ENCODE results near the gene CNNM4.

CNNM4 gene

DNA sequence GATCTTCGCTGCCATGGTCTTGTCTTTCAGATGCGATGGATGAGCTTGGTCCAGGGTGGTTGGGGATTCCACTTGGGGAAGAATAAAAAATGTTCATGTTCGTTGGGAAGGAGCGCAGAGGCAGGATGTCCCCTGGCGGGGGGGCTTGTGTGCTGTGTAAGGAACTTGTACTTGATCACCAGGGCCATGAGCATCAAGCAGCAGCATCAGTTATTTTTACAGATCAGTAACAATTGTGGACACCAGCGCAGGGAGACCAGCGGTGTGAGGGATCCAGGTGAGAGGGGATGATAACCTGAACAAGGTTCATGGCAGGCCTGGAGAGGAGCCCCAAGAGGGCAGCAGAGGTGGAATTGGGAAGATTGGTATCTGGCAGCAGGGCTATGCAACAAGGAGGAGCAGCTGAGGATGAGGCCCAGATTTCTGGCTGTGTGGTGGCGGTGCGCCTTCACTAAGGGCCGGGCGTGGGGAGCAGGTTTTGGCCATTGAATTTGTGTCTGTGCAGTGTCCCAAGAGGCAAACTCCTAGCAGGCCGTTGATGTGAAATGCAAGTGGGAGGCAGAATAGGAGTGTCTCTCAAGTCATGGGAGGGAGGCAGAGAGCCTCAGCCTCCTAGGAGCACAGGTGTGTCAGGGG is 59.3 kb downstream of the CNNM4 start:
- TF ChIP-seq GATA2 (IDR thresholded peaks at IDR 0.05; ENCODE audit: low read depth, low read length) (no peak), GATA3 (IDR thresholded peaks at IDR 0.05; ENCODE audit: low read depth, low read length) (no peak)

DNA sequence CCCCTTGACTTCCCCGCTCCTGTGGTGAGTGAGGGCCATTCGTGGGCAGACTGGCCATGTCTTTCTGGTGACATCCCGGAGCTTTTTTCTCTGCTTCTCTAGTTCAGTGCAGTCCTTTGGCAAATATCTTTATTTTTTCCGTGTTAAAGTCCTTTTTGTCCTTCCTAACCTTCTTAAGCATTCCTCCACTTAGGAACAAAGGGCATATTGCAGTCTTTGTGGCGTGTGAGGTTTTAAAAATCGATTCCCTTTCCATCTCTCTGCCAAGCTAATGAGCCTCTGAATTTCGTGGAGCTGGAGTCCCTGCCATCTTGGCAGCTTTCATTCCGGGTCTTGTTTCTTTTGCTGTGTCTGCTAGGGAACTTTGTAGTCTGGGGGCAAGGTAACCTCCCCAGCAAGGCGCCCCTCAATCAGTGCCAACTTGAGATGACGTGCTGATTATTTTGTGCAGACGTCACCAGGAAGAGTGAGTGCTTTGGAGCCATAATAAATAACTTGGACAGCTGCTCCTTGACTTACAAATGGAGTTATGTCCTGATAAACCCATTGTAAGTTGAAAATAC is 60.5 kb downstream of the CNNM4 start:
- TF ChIP-seq GATA3 (IDR thresholded peaks at IDR 0.05; ENCODE audit: low read depth, low read length) (no peak), GATA2 (IDR thresholded peaks at IDR 0.05; ENCODE audit: low read depth, low read length) (no peak)

DNA sequence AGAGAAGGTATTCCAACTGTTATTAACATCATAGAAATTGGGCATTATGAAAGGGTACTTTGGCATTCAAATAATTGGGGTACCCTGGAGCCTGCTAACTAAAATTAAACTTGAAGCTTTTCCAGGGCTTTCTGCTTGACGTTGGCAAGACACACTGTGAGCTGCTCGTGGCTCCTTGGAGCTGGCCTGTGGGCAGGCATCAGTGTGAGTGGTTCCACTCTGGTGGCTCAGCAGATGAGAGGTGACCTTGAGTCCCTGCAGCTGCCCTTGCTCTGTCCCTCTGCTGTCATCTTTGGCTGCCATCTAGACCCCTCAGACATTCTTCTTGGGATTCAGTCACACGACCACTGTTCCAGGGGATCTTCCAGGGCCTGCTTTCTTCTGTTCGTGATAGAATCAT is 62.1 kb downstream of the CNNM4 start:
- TF ChIP-seq GATA3 (IDR thresholded peaks at IDR 0.05; ENCODE audit: low read depth, low read length) (no peak), GATA2 (IDR thresholded peaks at IDR 0.05; ENCODE audit: low read depth, low read length) (no peak)

DNA sequence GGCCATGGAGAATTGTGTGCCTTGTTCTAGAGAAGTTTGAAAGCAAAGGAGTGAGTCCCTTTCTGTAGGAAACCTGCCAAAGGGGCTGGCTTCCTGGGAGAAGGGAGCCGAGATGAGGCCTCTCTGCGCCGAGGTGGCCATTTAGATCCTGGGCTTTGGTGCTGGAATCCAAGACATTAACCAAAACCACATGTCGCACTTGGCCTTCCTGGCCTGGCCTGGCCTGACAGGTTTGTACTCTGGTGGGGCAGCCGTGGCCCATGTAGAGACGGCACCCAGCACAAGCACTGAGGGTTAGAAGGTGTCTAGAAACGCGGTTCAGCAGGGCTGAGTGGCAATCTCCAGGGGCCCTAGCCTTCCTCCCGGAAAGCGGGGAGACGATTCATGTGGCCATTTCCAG is 62.5 kb downstream of the CNNM4 start:
- TF ChIP-seq GATA2 (IDR thresholded peaks at IDR 0.05; ENCODE audit: low read depth, low read length) (no peak), GATA3 (IDR thresholded peaks at IDR 0.05; ENCODE audit: low read depth, low read length) (no peak)

DNA sequence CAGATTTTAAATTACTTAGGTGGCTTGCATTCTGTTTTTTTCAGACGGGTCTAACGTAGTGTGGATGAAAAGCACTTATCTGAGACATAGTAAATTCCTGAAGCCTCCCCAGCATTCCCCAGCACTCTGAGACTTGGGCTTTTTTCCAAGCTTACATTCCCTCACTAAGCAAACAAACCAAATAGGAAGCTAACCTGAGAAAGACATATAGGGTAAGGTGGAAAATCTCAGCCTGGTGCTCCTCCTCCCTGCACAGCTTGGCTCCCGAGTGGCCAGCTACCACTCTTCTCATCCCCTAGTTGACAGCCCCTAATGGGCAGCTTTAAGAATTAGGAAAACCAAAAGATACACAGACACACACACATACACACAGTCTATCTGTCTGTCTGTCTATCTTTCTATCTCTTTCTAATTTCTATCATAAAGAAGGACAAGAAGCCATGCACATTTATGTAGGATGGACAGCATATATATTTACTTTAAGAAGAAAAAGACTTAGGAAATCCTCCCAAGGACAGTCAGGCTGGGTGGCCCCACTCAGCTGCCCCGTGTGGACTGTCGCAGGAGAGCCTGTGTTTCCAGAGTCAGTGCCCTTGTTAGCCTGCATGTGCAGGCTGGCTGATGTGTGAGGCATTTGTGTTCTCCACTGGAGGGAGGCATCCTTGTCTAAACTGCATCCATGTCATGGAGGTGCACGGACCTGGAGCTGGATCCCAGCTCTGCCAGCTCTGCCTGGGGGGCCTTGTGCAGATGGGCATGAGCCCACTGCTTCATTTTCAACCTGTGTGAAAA is 63.6 kb downstream of the CNNM4 start:
- TF ChIP-seq GATA3 (IDR thresholded peaks at IDR 0.05; ENCODE audit: low read depth, low read length) (no peak), GATA2 (IDR thresholded peaks at IDR 0.05; ENCODE audit: low read depth, low read length) (no peak)

DNA sequence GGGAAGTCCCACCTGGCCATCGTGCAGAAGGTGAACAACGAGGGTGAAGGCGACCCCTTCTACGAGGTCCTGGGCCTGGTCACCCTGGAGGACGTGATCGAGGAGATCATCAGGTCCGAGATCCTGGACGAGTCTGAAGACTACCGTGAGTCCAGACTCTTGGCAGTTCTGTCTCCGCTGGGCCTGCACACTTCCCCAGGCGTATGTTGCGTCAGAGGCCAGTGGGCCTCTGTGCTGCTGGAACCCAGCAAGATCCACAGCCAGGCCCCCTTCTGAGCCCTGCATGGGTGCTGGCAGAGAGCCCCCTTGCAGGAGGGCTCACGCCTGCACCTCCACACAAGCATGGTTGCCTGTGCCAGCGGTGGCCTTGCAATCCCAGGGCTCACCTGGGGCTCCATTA is 64.4 kb downstream of the CNNM4 start:
- TF ChIP-seq GATA2 (IDR thresholded peaks at IDR 0.05; ENCODE audit: low read depth, low read length) (no peak), GATA3 (IDR thresholded peaks at IDR 0.05; ENCODE audit: low read depth, low read length) (no peak)

DNA sequence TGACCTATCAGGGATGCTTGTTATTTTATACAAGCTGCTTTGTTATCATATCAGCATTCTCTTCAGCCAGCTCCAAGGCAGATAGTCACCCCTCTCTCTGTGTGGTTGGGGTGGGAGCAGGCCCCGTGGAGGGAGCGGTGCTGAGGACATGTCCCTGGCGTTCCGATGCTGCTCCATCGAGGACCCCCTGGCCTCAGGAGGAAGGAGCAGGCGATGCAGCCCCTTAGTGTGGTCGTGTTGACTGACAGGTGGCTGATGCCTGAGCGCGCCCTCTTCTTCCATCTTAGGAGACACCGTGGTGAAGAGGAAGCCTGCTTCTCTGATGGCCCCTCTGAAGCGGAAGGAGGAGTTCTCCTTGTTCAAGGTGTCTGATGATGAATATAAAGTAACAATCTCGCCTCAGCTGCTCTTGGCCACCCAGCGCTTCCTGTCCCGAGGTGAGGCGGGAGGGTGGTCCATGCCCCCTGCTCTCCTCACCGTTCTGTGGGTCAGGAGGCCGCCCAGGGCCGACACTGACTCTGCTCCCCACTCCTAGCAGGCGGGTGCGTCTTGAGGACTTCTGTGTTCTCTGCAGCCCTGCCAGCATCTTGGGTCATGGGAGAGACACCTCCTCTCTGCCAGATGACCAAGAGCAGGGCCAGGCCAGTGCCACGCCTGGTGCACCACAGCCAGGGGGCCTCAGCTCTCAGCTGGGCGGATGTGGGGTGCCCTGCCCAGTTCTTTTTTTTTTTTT is 66.0 kb downstream of the CNNM4 start:
- no peak for TF ChIP-seq GATA2 (IDR thresholded peaks at IDR 0.05; ENCODE audit: low read depth, low read length)
- no peak for TF ChIP-seq GATA3 (IDR thresholded peaks at IDR 0.05; ENCODE audit: low read depth, low read length)

DNA sequence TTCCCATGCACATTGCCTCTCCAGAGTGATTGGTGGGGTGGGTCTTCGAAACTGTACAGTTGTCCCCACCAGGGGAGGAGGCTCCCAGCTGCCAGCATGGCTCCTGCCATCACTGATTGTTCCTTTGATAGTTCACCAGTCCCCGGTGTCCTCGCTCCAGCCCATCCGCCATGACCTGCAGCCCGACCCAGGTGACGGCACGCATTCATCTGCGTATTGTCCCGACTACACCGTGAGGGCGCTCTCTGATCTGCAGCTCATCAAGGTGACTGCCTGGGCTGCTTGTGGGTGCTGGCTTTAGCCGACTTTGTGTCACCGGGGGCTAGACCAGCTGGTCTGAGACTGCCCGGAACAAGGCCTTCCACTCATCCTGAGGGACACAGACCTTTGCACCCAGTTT is 67.7 kb downstream of the CNNM4 start:
- TF ChIP-seq GATA2 (IDR thresholded peaks at IDR 0.05; ENCODE audit: low read depth, low read length) (no peak), GATA3 (IDR thresholded peaks at IDR 0.05; ENCODE audit: low read depth, low read length) (no peak)

DNA sequence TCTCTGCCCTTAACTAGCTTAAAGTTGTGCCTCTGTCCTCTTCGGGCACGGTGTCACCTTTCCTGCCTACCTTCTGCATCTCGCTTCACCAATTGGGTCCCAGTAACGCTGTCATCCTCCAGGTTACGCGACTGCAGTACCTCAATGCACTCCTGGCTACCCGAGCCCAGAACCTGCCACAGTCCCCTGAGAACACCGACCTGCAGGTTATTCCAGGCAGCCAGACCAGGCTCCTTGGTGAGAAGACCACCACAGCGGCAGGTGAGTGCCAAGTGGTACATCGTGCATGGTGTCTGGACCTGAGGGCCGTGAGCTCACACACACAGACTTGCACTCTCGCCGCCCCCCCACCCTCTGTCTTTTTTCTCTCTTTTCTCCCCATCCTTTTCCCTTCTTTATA is 68.2 kb downstream of the CNNM4 start:
- TF ChIP-seq GATA3 (IDR thresholded peaks at IDR 0.05; ENCODE audit: low read depth, low read length) (no peak), GATA2 (IDR thresholded peaks at IDR 0.05; ENCODE audit: low read depth, low read length) (no peak)

DNA sequence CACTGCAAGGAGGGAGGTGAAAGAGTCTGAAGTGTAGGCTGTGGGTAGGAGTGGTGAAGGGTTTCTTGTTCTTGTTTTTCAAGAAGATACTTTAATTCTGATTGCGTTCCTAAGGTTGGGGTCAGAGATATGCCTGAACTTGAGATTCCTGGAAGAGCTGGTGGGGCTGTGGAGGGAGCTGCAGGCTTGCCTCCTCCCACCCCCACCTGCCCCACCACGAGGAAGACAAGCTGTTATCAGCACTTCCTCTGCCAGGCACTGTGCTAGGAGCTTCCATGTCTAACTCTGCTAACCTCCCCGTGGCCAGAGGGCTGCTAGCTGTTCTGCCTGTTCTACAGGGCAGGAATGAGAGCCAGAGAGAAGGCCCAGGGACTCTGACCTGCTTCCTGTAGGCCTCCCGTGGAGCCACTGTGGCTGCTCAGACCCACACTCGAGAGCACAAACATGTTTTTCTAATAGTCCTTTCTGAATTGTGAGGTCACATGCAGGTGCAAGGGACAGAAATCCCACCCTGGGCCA is 69.4 kb downstream of the CNNM4 start:
- no peak for TF ChIP-seq GATA3 (IDR thresholded peaks at IDR 0.05; ENCODE audit: low read depth, low read length)
- TF ChIP-seq GATA2 (IDR thresholded peaks at IDR 0.05; ENCODE audit: low read depth, low read length): no peak

DNA sequence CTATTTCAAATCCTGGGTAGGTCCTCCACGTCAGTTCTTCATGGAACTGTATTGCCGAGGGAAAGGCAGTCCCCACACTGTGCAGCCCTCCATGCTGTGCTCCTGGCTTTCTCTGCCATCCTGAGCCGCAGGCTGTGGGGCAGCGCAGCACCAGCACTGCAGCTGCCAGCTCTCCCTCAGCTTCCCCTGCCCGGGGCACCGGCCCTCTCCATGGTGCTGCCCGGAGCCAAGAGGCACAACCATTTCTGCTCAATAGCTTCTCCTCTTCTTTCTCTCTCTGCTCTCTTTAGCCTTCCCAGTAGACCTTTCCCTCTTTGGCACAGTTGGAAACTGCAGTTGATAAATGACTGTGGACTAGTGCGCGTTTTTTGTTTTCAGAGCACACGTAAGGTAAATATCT is 71.0 kb downstream of the CNNM4 start:
- TF ChIP-seq GATA3 (IDR thresholded peaks at IDR 0.05; ENCODE audit: low read depth, low read length) (no peak), GATA2 (IDR thresholded peaks at IDR 0.05; ENCODE audit: low read depth, low read length) (no peak)

DNA sequence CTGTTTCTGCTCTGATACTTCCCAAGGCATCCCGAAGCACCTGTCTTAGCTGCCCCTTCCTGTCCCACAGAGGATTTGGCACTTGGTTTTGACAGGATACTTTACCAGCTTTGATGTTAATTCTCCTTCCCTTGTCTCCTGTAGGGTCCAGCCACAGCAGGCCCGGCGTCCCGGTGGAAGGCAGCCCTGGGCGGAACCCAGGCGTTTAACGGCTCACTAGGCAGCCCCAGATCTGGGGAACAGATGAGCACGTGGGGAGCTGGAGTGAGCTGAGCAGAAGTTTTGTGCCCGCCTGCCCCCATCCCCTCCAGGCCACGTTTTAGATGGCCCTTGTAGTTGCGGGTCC is 71.7 kb downstream of the CNNM4 start:
- no peak for TF ChIP-seq GATA2 (IDR thresholded peaks at IDR 0.05; ENCODE audit: low read depth, low read length)
- no peak for TF ChIP-seq GATA3 (IDR thresholded peaks at IDR 0.05; ENCODE audit: low read depth, low read length)

DNA sequence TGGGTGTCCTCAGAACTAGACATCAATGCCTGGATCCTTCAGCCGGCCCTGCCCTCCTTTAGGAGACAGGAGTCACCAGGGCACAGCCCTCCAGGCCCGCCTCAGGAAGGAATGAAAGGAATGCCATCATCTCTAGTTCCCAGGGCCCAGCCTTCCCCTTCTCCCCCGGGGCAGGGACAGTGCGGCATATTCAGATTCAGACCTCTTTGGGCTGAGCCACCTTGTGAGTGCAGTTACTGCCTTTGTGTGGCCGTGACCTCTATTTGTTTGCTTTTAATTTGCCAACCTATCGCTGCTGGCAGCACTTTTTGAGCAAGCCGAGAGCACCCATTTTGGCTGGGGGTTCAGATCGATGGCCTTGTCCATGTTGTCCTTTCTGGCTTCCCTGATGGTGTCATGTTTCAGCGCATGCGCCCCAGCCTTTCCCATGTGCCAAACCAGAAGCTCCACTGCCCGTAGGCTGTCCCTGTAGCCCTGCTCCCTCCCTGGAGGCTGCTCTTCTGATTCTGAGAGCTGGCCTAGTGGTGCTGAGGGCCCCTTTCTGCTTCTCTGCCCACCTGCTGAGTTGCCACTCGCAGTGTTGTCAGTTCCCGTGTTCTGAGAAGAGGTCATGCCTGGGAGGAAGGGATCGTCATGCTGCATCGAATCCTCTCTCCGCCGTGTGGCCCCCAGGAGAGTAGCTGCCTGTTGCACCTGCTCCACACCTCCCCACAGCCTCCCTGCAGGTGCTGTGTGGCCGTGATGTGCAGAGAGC is 72.2 kb downstream of the CNNM4 start:
- TF ChIP-seq GATA3 (IDR thresholded peaks at IDR 0.05; ENCODE audit: low read depth, low read length): no peak
- no peak for TF ChIP-seq GATA2 (IDR thresholded peaks at IDR 0.05; ENCODE audit: low read depth, low read length)

DNA sequence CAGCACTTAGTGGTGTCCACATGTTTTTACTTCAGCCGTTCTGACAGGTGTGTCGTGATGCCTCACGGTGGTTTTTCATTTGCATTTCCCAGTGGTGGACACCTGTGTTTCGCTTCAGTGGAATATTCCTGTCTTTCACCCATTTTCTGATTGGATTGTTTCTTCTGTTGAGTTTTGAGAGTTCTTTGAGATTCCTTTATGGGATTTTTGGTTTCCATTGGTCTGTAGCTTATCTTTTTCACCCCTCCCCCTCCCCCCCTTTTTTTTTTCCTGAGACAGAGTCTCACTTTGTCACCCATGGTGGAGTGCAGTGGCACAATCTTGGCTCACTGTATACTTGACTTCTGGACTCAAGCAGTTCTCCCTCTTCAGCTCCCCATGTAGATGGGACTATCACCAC is 75.1 kb downstream of the CNNM4 start:
- TF ChIP-seq GATA3 (IDR thresholded peaks at IDR 0.05; ENCODE audit: low read depth, low read length): no peak
- TF ChIP-seq GATA2 (IDR thresholded peaks at IDR 0.05; ENCODE audit: low read depth, low read length): no peak

Measured in SH-SY5Y (cell line).